GM23248 (cell line): ENCODE data around the gene C17orf78.
"Not testable (repeated sequence)": the region's sequence is repeated elsewhere in the genome, so short reads cannot be mapped to it uniquely, and the experiment has no call there.

Experiments
- EZH2 ChIP-seq: fragments of 200-600 bp; sonication (generic); IDR thresholded peaks from 2 replicates; pipeline ENCODE4 v1.6.1; 2018; ENCODE audit warnings: antibody characterized with exemption, mild to moderate bottlenecking; ENCODE audit not compliant: insufficient read depth, poor library complexity, severe bottlenecking
- EZH2phosphoT487 ChIP-seq: fragments of 200-600 bp; sonication (generic); IDR thresholded peaks from 2 replicates; pipeline ENCODE4 v1.6.1; 2018; ENCODE audit warnings: antibody characterized with exemption, moderate library complexity, mild to moderate bottlenecking, low read depth; ENCODE audit not compliant: insufficient read depth

DNA sequence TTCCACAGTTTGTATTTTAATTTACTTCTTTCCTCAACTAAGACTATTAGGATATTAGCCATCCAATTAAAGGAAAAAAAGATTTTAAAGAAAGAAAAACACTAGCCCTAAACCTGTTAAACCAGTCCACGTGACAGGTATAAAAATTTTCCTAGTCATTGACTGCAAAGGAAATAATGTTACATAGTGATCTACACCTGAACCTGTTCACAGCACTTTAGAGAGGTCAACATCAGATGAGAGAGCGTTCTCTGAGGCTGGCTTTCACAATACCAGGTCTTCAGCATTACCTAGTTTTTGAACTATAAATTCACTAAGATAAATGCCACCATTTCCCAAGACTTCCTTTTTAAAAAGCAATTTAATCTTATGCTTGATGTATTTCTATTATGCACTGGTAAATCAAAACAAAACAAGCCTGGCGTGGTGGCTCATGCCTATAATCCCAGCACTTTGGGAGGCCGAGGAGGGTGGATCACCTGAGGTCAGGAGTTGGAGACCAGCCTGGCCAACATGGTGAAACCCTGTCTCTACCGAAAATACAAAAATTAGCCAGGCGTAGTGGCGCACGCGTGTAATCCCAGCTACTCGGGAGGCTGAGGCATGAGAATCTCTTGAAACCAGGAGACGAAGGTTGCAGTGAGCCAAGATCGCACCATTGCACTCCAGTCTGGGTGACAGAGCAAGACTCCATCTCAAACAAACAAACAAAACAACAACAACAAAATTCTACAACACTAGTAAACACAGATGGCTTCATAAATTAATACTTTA is 18.8 kb upstream of the C17orf78 start:
- TF ChIP-seq EZH2phosphoT487, EZH2: not testable (repeated sequence)
